HG03097 (cell line): ENCODE results near the gene CRTC3.

Experiments
- ATAC-seq: cut with Tn5 transposase; IDR thresholded peaks from one replicate; pipeline ENCODE4 v1.9.1; 2021; ENCODE audit not compliant: unreplicated experiment, low FRiP score

CRTC3 gene

GRCh38 chr15:90591524-90591923 lies 61.8 kb downstream of the CRTC3 start:
- ATAC-seq, result no peak

DNA sequence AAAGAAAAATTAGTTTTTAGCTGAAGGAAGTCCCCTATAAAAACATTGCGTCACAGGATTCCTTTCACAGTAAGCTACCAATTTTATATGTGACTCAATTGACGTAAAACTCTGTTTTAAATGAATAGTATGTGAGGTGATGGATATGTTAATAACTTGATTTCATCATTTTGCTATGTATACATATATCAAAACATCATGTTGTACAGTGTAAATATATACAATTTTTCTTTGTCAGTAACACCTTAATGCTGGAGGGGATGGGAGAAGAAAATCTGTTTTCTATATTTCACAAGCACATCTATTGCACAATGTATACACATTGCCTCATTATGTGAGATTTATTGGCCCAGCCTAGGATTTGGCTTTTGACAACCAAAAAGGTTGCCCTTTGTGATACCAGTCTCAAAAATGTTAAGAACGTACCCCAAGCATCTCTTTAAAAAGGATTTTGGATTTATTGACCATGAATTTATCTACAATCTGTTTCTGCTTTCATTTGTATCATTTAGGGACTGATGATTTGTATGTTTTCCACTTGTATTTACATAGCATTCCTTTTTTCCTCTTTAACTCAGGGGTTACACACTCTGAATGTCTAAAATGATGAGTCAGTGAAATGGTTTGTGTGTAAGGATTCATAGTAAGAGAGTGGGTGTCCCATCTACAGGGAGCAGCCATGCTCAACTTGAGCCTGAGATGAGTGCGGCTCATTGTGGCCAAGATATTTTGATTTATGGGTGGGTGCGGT lies 62.6 kb downstream of the CRTC3 start:
- no peak for ATAC-seq

DNA sequence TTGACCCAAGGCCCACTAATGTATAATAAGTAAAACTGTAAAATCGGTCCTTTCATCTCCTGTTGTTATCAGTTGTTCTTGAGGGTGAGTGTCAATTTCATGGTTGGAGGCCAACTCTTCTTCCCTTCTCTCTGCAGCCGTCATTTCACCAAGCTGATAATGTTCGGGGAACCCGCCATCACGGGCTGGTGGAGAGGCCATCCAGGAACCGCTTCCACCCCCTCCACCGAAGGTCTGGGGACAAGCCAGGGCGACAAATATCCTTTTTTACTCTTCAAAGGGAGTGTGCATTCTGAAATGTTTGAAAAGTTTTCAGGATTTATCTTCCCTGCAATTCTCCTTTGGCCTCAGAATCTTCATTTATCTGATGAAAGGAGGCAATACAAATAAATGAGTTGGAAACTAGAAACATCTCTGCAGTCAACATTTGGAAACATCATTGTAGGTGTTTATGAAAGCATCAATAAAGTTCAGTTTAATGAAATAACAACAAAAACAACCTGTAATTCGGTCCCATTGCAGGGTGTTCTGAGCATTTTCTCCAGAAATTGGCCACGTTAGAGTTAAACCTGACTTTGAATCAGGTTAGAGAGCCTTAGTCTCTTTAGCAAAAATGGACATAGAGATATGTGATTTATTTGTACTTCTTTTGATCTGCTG lies 63.9 kb downstream of the CRTC3 start:
- ATAC-seq, result no peak

DNA sequence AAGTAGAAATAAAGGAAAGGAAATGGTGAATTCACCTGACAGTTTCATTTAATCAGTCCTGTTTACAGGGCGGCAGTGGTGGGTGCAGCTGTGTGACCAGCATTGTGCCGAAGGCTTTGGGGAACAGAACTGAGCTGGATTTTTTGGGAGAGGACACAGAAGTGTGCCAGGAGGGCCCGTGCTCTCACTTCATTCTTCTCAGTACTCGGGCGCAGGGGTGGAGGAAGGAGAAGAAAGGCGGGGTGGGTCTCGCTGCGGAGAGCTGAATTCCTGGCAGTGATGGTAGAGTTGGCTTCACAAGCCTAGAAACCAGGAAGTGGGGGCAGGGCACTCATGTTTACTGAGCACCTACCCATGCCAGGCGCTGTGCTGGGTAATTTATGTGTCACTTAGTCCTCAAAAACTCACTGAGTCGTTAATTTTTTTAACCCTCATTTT lies 64.6 kb downstream of the CRTC3 start:
- ATAC-seq, result peak; percentile 28

DNA sequence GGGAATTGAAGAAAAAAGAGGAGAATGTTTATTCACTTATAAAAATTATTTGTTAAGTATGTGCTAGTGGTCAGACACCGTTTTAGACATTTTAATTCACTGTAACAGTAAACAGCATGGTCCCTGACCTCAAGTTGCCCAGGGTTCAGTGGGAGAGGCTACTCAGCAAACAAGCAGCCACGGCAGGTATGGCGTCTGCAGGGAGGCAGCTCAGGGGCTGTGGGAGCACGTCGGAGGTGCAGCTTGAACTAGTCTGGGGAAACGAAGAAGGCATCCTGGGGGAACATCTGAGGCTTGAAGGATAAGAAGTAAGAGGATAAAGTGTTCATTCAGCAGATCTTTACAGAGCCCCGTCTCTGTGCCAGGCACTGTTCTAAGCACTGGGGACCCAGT lies 66.0 kb downstream of the CRTC3 start:
- no peak for ATAC-seq

DNA sequence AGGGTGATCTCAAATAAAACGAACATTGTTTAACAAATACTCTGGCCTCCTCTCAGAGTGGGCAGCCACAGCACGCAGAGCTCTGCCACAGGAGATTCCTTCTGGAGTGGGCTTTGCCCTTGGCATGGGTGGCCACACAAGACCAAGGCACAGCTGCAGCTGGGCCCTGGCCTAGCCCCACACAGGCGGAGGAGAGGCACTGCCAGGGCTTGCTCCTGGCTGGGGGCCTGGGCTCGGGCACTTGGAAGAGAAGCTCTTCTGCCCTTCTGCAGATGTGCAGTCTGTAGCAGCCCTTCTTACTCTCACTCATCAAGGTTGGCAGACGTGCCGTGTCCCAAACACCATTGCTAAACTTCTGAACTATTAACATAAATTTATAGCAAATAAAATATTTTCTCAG lies 67.2 kb downstream of the CRTC3 start:
- no peak for ATAC-seq

DNA sequence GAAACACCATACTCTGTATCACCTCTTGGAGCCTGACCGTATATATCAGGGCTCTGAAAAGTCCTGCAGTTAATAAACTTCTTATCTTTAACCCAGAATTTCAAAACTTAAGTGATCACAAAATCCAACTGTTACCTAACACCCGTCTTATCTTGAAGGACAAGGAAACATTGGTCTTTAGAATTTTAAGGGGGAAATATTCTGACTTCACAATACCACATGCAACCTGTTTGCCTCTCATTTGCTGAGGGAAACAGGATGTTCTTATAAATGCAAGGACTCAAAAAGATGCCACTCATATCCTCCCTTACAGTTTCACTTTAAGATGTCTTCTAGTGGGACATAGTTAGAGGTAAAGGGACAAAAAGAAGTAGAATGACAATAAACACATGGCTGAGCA lies 67.9 kb downstream of the CRTC3 start:
- ATAC-seq, result no peak

DNA sequence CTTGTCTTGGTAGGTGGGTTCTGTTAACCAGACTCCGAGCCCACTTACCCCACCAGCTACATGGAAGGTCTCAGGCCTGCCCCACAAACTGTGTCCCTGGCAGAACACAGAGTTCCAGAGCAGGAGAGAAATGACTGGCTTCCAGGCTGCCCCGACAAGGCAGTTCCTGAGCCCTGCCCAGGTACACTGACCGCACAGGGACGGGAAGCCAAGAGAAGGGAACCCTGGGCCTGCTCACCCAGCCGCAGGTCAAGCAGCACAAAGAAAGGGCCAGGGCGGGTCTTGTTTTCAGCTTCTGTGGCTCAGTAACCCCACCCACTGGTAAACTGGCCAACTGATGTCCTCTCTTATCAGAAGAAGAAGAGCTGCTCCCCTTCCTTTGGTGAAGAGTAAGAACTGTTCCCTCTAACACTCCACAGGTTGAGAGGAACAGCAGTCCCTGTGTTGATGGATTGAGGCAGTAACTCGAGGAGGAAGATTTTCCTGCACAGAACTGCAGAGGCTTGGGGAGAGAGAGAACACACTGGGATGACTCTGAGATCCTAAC lies 68.4 kb downstream of the CRTC3 start:
- no peak for ATAC-seq

- ATAC-seq, result no peak
These were observed 69.0 kb downstream of the CRTC3 start for GRCh38 chr15:90598679-90599078.

- no peak for ATAC-seq
These were observed 69.4 kb downstream of the CRTC3 start for GRCh38 chr15:90599116-90599515.

- ATAC-seq, result no peak
These were observed 69.9 kb downstream of the CRTC3 start for GRCh38 chr15:90599644-90600043.

DNA sequence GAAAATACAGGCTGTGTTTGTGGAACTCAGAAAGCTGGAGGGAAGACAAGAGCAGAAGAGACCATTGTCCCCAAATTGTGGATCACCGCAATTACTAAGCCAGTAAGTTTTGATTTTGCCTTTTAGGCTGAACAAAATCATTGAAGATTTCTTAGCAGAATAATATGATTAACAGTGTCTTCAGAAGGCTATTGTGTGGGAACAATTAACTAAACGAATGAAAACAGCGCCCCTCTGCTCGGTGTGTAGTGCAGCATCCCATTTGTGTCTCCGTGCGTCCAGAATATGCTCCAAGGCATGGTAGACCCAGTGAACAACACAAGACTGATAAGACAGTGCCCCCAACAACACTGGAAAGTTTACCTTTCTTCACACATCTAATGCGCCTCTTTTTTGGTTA lies 71.2 kb downstream of the CRTC3 start:
- no peak for ATAC-seq

DNA sequence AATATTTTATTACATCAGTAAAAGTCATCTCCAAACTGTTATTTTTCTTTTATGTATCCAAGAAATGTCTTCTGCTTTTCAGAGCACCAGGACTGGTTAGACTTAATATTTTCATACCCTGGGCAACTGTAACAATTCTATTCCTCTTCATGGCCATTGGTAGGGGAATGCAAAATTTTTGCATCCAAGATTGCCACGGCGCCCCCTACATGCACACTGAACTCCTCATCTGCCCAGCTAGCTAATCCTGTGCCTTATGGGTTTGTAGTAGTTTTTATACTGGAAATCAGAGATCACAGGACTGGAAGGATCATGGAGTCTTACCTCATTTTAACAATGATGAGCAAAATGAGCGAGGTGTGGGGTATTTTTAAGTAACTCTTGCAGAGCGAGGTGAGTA lies 74.2 kb downstream of the CRTC3 start:
- no peak for ATAC-seq

GRCh38 chr15:90606641-90607040 lies 76.9 kb downstream of the CRTC3 start:
- ATAC-seq, result no peak

- ATAC-seq, result no peak
These were observed 77.6 kb downstream of the CRTC3 start for GRCh38 chr15:90607361-90607760.

DNA sequence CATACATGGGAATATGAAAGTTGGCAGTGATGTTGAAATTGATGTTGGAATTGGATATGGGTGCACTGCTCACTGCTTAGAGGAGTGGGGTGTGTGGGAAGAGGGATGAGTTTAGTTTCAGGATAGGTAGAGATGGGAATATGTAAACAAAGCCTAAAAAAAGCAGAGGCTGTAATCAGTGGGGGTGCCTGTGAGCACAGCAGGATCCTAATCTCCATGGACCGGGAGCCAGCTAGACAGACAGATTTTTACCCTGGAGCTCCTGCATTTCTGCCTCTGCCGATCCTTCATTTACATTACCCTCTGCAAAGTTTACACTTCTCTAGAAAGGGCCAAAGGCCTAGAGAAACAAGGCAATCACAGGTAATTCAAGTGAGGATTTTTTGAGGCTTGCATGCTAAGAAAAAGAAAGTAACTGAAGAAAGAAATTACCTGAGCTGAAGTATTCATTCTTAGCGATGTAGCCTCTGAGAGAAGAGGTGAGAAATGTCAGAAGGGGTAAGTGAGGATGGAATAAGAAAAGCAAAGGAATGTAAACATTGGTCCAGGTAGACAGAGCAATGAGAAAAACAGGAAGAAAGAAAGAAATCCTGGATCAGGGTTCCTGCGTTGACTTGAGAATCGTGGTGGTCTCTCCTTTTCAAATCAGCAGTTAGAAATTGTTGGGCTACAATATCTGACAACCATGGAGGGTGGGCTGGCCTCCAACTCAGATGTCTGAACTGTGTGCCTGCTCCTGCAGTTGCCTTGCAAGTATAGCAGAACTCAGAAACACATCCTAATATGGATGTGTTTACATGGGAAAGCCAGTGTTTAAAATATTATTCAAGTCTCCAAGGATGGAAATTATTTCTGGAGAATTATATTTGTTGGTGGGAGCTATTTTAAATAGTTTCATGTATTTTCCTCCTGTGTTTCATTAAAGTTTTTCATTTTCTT lies 79.8 kb downstream of the CRTC3 start:
- ATAC-seq, result no peak

GRCh38 chr15:90610190-90610589 lies 80.5 kb downstream of the CRTC3 start:
- ATAC-seq, result no peak

DNA sequence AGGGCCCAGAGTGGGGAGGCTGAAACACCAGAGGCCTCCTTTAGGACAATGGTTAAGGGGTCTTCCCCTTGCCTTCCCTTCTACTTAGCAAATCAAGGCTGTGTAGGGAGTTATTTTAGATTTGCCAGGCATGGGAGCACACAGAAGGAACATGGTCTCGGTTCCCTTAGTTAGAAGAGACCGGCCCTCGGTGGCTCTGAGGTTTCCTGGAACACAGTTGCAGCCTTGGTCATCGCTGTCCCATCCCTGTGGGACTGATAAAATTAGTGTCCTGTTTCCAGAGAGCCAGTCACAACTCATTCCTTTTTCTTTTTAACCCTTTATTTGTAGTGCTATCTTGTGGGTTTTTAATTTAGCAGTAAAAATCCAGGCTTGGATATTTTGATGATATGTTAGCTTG lies 81.4 kb downstream of the CRTC3 start:
- ATAC-seq, result no peak

DNA sequence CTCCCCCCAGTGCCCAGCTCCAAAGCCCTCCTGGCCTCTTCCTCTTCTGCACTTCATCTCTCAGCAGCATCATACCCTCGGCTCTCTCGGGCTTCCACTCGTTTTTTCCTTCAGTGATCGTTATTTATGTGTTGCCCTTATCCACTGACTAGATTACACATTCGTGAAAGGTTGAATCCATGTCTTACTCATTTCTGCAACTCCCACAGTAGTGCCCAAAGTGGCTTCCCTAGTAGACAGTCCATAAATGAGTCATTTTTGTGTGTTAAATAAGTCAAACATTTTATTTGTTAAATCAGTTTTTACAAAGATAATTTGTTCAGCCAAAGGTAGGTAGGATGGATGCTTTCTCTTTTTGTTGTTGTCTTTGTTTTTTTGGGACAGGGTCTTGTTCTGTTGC lies 87.4 kb downstream of the CRTC3 start:
- ATAC-seq, result no peak

- no peak for ATAC-seq
These were observed 88.0 kb downstream of the CRTC3 start for GRCh38 chr15:90617668-90618097.
